Lower lobe of right lung (tissue), 2 donors: ENCODE results near the gene TMEM39B. TPM values are rescaled to one million over a fixed set of nuclear protein-coding genes. Genes with fewer than 3 reads are reported as not detected.

Experiments used
- ATAC-seq, 2 donors: fragments of 200-7000 bp; cut with Tn5 transposase; one replicate each; pipeline ENCODE4 v1.9.1; 2020 to 2022; ENCODE audit warnings: mild to moderate bottlenecking in 2 of 2, moderate library complexity in 2 of 2
- DNase-seq: peaks from one replicate; pipeline ENCODE4 v3.0.0-alpha.2; 2020
- H3K27ac ChIP-seq: fragments of 200-600 bp; one replicate; pipeline ENCODE4 v1.8.0; 2022
- H3K27me3 ChIP-seq: fragments of 200-600 bp; one replicate; pipeline ENCODE4 v1.8.0; 2022; ENCODE audit warnings: low read depth
- H3K36me3 ChIP-seq: fragments of 200-600 bp; one replicate; pipeline ENCODE4 v1.8.0; 2022; ENCODE audit warnings: mild to moderate bottlenecking
- H3K4me1 ChIP-seq: fragments of 200-600 bp; one replicate; pipeline ENCODE4 v1.8.0; 2022
- H3K4me3 ChIP-seq: fragments of 200-600 bp; one replicate; pipeline ENCODE4 v1.8.0; 2022; ENCODE audit warnings: mild to moderate bottlenecking
- H3K9me3 ChIP-seq: fragments of 200-600 bp; one replicate; pipeline ENCODE4 v1.8.0; 2022
- intact Hi-C: fragments of 100-400 bp; cut with DNase I; formaldehyde crosslinking; loops from one replicate; pipeline ENCODE4 v1.11.0; 2022
- total RNA-seq: library from RNA; stranded (reverse); fragmentation: NEBNext Ultra II Directional; extraction: Animal tissue kit (Norgen Biotek cat#: 25700); gene quantifications from one replicate; pipeline ENCODE4 v1.2.1, GENCODE V29; 2021
- TF ChIP-seq, protein P1 (sequence below): fragments of 200-600 bp; IDR thresholded peaks from one replicate; pipeline ENCODE4 v1.8.0; 2022; ENCODE audit warnings: antibody characterized with exemption, mild to moderate bottlenecking
- donor health status: DM: no; HTN: yes; CAD: no; lungs with severe emphysema.

The TMEM39B gene
- total RNA-seq, 1 donor from 2014 or later = 15.3 TPM

DNA sequence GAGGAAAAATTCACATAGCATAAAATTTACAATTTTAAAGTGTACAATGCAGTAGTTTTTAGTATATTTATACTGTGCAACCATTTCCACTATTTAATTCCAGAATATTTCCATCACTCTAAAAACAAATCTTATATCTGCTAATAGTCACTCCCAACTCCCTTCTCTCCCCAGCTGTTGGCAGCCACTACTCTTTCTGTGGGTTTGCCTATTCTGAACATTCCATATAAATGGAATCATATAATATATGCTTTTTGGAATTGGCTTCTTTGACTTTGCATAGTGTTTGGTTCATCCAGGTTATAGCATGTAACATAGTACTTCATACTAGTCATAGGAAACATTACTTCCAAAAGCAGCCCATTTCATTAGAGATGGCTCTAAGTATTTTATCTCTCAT lies 25.0 kb upstream of the TMEM39B start:
- Histone ChIP-seq H3K27me3 (no peaks in the 10 kb centered on the region), H3K4me3 (no peak overlapping the region), H3K27ac (no peak overlapping the region), H3K4me1 (no peaks in the 10 kb centered on the region), H3K9me3 (no peaks in the 10 kb centered on the region), H3K36me3 (peaks cover 32% of the 10 kb centered on the region)
- TF ChIP-seq, protein P1, sequence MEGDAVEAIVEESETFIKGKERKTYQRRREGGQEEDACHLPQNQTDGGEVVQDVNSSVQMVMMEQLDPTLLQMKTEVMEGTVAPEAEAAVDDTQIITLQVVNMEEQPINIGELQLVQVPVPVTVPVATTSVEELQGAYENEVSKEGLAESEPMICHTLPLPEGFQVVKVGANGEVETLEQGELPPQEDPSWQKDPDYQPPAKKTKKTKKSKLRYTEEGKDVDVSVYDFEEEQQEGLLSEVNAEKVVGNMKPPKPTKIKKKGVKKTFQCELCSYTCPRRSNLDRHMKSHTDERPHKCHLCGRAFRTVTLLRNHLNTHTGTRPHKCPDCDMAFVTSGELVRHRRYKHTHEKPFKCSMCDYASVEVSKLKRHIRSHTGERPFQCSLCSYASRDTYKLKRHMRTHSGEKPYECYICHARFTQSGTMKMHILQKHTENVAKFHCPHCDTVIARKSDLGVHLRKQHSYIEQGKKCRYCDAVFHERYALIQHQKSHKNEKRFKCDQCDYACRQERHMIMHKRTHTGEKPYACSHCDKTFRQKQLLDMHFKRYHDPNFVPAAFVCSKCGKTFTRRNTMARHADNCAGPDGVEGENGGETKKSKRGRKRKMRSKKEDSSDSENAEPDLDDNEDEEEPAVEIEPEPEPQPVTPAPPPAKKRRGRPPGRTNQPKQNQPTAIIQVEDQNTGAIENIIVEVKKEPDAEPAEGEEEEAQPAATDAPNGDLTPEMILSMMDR = no peak
- DNase-seq (no peak), ATAC-seq (no peak)
- intact Hi-C loops = no loop called here

DNA sequence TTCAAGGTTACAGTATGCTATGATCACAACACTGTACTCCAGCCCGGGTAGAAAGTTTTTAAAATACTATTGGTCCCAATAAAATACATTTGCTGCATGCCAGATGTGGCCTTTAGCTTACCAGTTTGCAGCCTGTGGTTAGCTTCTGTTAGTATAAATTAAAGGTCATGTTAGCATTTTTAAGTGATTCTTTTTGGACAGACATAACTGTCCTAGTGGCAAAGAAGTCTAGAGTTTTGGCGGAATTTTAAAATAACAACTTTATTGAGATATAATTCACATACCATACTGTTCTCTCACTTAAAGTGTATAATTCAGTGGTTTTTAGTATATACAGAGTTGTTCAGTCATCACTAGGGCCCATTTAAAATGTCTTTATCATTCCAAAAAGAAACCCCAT lies 24.3 kb upstream of the TMEM39B start:
- Histone ChIP-seq H3K36me3 (peaks cover 39% of the 10 kb centered on the region), H3K9me3 (no peaks in the 10 kb centered on the region), H3K4me1 (no peaks in the 10 kb centered on the region), H3K27ac (no peak overlapping the region), H3K4me3 (no peak overlapping the region), H3K27me3 (no peaks in the 10 kb centered on the region)
- DNase-seq = no peak
- intact Hi-C loops = no loop called here
- TF ChIP-seq, protein P1 = no peak
- no peak for ATAC-seq

DNA sequence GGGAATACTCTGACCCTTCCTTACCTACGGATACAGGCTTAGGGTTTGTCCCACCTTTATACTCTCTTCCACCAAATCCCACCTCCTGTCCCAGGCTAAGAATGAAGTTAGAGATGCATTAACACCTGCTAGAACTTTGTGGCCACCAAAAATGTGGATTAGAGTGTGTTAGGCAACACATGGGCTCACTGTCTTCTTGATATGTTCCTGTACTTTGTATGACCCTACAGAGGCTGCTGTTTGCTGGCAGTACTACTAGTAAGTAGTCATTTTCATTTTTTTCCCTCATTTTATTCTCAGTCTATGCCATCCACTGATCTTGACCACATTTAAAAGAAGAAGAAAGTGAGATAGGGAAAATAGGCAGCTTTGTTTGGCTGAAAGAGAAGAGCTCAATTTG lies 21.0 kb upstream of the TMEM39B start:
- no peak overlapping the region for H3K4me3 ChIP-seq
- H3K27me3 ChIP-seq = no peaks in the 10 kb centered on the region
- no peaks in the 10 kb centered on the region for H3K4me1 ChIP-seq
- ATAC-seq (no peak), DNase-seq (no peak)
- peaks cover 72% of the 10 kb centered on the region for H3K36me3 ChIP-seq
- no peak overlapping the region for H3K27ac ChIP-seq
- TF ChIP-seq, protein P1 = no peak
- H3K9me3 ChIP-seq = no peaks in the 10 kb centered on the region
- intact Hi-C loops = no loop called here

DNA sequence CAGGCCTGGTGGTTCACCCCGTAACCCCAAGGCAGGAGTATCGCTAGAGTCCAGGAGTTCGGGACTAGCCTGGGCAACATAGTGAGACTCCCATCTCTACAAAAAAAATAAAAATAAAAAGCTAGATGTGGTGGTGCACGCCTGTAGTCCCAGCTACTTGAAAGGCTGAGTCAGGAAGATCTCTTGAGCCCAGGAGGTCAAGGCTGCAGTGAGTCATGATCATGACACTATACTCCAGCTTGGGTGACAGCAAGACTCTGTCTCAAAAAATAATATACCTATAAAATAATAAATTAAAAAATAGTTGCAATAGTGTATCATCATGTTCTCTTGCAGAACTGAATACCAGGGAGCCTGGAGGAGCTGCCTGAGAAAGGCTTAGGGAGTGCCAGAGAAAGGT lies 19.9 kb upstream of the TMEM39B start:
- ATAC-seq (no peak), DNase-seq (no peak)
- TF ChIP-seq, protein P1 = no peak
- intact Hi-C loops = no loop called here
- H3K27me3 ChIP-seq = no peaks in the 10 kb centered on the region
- no peak overlapping the region for H3K27ac ChIP-seq
- no peaks in the 10 kb centered on the region for H3K4me1 ChIP-seq
- H3K9me3 ChIP-seq = no peaks in the 10 kb centered on the region
- H3K36me3 ChIP-seq = peaks cover 80% of the 10 kb centered on the region
- H3K4me3 ChIP-seq = no peak overlapping the region

DNA sequence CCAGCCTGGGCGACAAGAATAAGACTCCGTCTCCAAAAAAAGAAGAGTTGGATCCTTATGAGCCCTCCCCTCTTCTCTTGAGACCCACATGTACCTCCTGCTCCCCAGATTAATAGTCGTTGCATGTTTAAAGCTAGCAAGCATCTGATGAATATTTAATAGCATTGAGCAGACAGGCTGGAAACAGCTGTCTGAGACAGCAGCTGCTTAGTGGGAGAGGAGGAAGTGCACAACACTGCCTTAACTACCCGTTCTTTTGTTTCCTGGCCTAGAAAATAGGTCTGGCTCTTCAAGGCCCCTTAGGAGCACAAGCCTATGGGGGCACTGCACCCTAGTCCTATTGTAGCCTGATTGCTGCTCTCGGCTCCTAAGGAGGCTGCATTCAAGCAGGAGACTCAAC lies 17.3 kb upstream of the TMEM39B start:
- no peak for ATAC-seq
- no peaks in the 10 kb centered on the region for H3K27me3 ChIP-seq
- no peak for DNase-seq
- H3K27ac ChIP-seq = no peak overlapping the region
- TF ChIP-seq, protein P1 = no peak
- H3K36me3 ChIP-seq = peaks cover 97% of the 10 kb centered on the region
- no peaks in the 10 kb centered on the region for H3K4me1 ChIP-seq
- intact Hi-C loops = no loop called here
- no peak overlapping the region for H3K4me3 ChIP-seq
- H3K9me3 ChIP-seq = no peaks in the 10 kb centered on the region

DNA sequence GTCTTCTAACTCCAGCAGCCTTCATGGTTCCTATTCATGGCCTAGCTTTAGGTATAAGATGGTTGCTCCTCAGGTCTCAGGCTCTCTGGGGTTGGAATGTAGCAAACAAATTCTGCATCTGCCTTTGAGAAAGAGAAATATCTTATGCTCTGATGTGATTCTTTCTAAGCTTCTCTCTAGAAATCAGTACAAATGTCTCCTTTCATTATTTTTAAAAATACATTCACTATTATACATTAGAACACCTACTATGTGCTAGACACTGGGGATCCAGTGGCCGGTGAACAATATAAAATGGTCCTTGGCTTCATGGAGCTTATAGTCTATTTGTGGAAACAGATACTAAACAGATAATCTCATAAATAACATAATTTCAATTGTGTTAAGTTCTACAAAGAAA lies 16.1 kb upstream of the TMEM39B start:
- TF ChIP-seq, protein P1 = no peak
- Histone ChIP-seq H3K36me3 (peaks cover 97% of the 10 kb centered on the region), H3K27ac (no peak overlapping the region), H3K9me3 (no peaks in the 10 kb centered on the region), H3K4me1 (no peaks in the 10 kb centered on the region), H3K27me3 (no peaks in the 10 kb centered on the region), H3K4me3 (no peak overlapping the region)
- intact Hi-C loops = no loop called here
- DNase-seq (no peak), ATAC-seq (no peak)
